ENCODE results near the gene WWOX. TPM values are rescaled to one million over a fixed set of nuclear protein-coding genes. Genes with fewer than 3 reads are reported as not detected.

Gene WWOX
- total RNA-seq, 4 donors from 2014 or later = 21.4 to 55.6 (median 33.2) TPM

GRCh38 chr16:78209951-78210661, 110.7 kb downstream of the WWOX start:
- ATAC-seq (ENCODE audit: low FRiP score) (no peak), DNase-seq (ENCODE audit: low spot score) (no peak)
- no peak for TF ChIP-seq CTCF (IDR thresholded peaks at IDR 0.05)

GRCh38 chr16:78211020-78211599, 111.7 kb downstream of the WWOX start:
- TF ChIP-seq CTCF (IDR thresholded peaks at IDR 0.05) = no peak
- ATAC-seq (ENCODE audit: low FRiP score) (no peak), DNase-seq (ENCODE audit: low spot score) (no peak)

GRCh38 chr16:78211946-78212345, 112.5 kb downstream of the WWOX start:
- no peak for DNase-seq (ENCODE audit: low spot score)
- no peak for TF ChIP-seq CTCF (IDR thresholded peaks at IDR 0.05)
- ATAC-seq (ENCODE audit: low FRiP score) = no peak

- TF ChIP-seq CTCF (IDR thresholded peaks at IDR 0.05) = no peak
- DNase-seq (ENCODE audit: low spot score) (no peak), ATAC-seq (ENCODE audit: low FRiP score) (no peak)
Observed at GRCh38 chr16:78212674-78213073, 113.2 kb downstream of the WWOX start.

GRCh38 chr16:78213751-78214150, 114.3 kb downstream of the WWOX start:
- DNase-seq (ENCODE audit: low spot score) (no peak), ATAC-seq (ENCODE audit: low FRiP score) (no peak)

GRCh38 chr16:78215222-78215621, 115.8 kb downstream of the WWOX start:
- no peak for TF ChIP-seq CTCF (IDR thresholded peaks at IDR 0.05)
- DNase-seq (ENCODE audit: low spot score) = no peak
- no peak for ATAC-seq (ENCODE audit: low FRiP score)

More at GRCh38 chr16:78213751-78214150, 114.3 kb downstream of the WWOX start:
- TF ChIP-seq CTCF (IDR thresholded peaks at IDR 0.05) = no peak
